EL (cell line): ENCODE results near the gene RAB5B.
A peak's percentile ranks its signal among the peaks of the same experiment; 100 is the strongest.
"Not testable (repeated sequence)": the region's sequence is repeated elsewhere in the genome, so short reads cannot be mapped to it uniquely, and the experiment has no call there.

Experiments used
- DNase-seq: peaks from one replicate; pipeline ENCODE4 v3.0.0-alpha.2; 2016

RAB5B gene

GRCh38 chr12:55984861-55985260, 11.0 kb downstream of the RAB5B start:
- DNase-seq, result no peak

GRCh38 chr12:55985341-55985740, 11.5 kb downstream of the RAB5B start:
- DNase-seq, result no peak

GRCh38 chr12:55985976-55986375, 12.1 kb downstream of the RAB5B start:
- DNase-seq, result not testable (repeated sequence)

GRCh38 chr12:55991110-55991509, 17.2 kb downstream of the RAB5B start:
- no peak for DNase-seq

GRCh38 chr12:55993230-55993853, 19.5 kb downstream of the RAB5B start:
- no peak for DNase-seq

GRCh38 chr12:55995366-55995765, 21.5 kb downstream of the RAB5B start:
- no peak for DNase-seq

GRCh38 chr12:55996201-55996714, 22.4 kb downstream of the RAB5B start:
- peak; percentile 65 for DNase-seq

- DNase-seq, result peak; percentile 98
These were observed 23.0 kb downstream of the RAB5B start, which contains the start of gene SUOX for GRCh38 chr12:55996715-55997534. Gene SUOX (plus strand): TSS chr12:55997276. CDS start chr12:56002222, 4,946 bp downstream.

GRCh38 chr12:55997535-55997859, 23.6 kb downstream of the RAB5B start:
- DNase-seq, result no peak

- not testable (repeated sequence) for DNase-seq
These were observed 25.6 kb downstream of the RAB5B start for GRCh38 chr12:55999522-55999921.

GRCh38 chr12:55999999-56000540, 26.2 kb downstream of the RAB5B start:
- not testable (repeated sequence) for DNase-seq

- DNase-seq, result no peak
These were observed 27.7 kb downstream of the RAB5B start for GRCh38 chr12:56001487-56002100.

- DNase-seq, result not testable (repeated sequence)
These were observed 29.5 kb downstream of the RAB5B start for GRCh38 chr12:56003376-56003775.

- DNase-seq, result no peak
These were observed 30.3 kb downstream of the RAB5B start for GRCh38 chr12:56004211-56004610.

- DNase-seq, result peak; percentile 31
These were observed 34.0 kb downstream of the RAB5B start for GRCh38 chr12:56007564-56008559.

GRCh38 chr12:56010111-56010570, 36.3 kb downstream of the RAB5B start:
- DNase-seq, result no peak

GRCh38 chr12:56011509-56012090, 37.7 kb downstream of the RAB5B start:
- no peak for DNase-seq

- DNase-seq, result no peak
These were observed 39.6 kb downstream of the RAB5B start for GRCh38 chr12:56013482-56013881.

GRCh38 chr12:56014205-56014604, 40.3 kb downstream of the RAB5B start:
- DNase-seq, result no peak

GRCh38 chr12:56017181-56017580, 43.3 kb downstream of the RAB5B start:
- no peak for DNase-seq

- DNase-seq, result no peak
These were observed 44.5 kb downstream of the RAB5B start for GRCh38 chr12:56018356-56018755.
